Psoas muscle (tissue), 8 donors: ENCODE measurements around the gene ADAMTS18. TPM values are rescaled to one million over a fixed set of nuclear protein-coding genes. Genes with fewer than 3 reads are reported as not detected.

Experiments
- ATAC-seq, 4 donors: fragments of 200-7000 bp; cut with Tn5 transposase; one replicate each; pipeline ENCODE4 v1.9.1; 2020; ENCODE audit warnings: moderate library complexity in 3 of 4, mild to moderate bottlenecking in 2 of 4
- DNase-seq, 2 donors: peaks; one replicate each; pipeline ENCODE4 v3.0.0-alpha.2; 2020
- H3K27ac ChIP-seq: fragments of 200-600 bp; one replicate; pipeline ENCODE4 v1.8.0; 2022
- H3K27me3 ChIP-seq, 3 donors: fragments of 200-600 bp in 1 of 3; one replicate each; pipeline versions ENCODE4 v1.6.1 to v1.8.0; 2013 to 2022; ENCODE audit warnings: low read length in 2 of 3, mild to moderate bottlenecking in 2 of 3, moderate library complexity in 1 of 3; ENCODE audit not compliant: insufficient read depth in 3 of 3
- H3K36me3 ChIP-seq, 2 donors: fragments of 200-600 bp in 1 of 2; one replicate each; pipeline versions ENCODE4 v1.6.1 to v1.8.0; 2013 to 2022; ENCODE audit warnings: low read depth in 1 of 2, mild to moderate bottlenecking in 1 of 2, moderate library complexity in 1 of 2; ENCODE audit not compliant: insufficient read depth in 1 of 2
- H3K4me1 ChIP-seq: fragments of 200-600 bp; one replicate; pipeline ENCODE4 v1.8.0; 2022
- H3K4me3 ChIP-seq: fragments of 200-600 bp; one replicate; pipeline ENCODE4 v1.8.0; 2022; ENCODE audit warnings: mild to moderate bottlenecking
- H3K9me3 ChIP-seq: fragments of 200-600 bp; one replicate; pipeline ENCODE4 v1.8.0; 2022
- WGBS, 3 donors: extraction: QIAGEN DNeasy Blood & Tissue Kit; methylation state at CpG; one replicate each; pipeline versions ENCODE4 v1.1.6 to v1.1.7; 2013; 5-methylcytosine and 5-hydroxymethylcytosine counted together
- intact Hi-C, 2 donors: fragments of 100-400 bp; cut with DNase I; formaldehyde crosslinking; loops; one replicate each; pipeline versions ENCODE4 v1.11.0 to v1.14.2; 2022
- polyA plus RNA-seq, 3 donors: library from polyadenylated mRNA; stranded (reverse); fragments of 200-250 nt; gene quantifications; one replicate each; pipeline ENCODE4 v1.2.3, GENCODE V29; 2013
- total RNA-seq, 4 donors: library from RNA; stranded (reverse); fragmentation: NEBNext Ultra II Directional in 2 of 4; extraction: Animal tissue kit (Norgen Biotek cat#: 25700) in 2 of 4; gene quantifications; one replicate each; pipeline versions ENCODE4 v1.2.1 to v1.2.4, GENCODE V29; 2021 to 2023
- TF ChIP-seq, protein P1 (sequence below): fragments of 200-600 bp; IDR thresholded peaks from one replicate; pipeline ENCODE4 v1.8.0; 2022; ENCODE audit warnings: antibody characterized with exemption
- donor health status: healthy with polysubstance abuse.
- donor health status: DM: no; HTN: no; CAD: no; lungs with moderate emphysema.
- donor health status: Bipolar disorder and iron deficiency.
- donor health status: healthy.
- donor health status: DM: yes; HTN: yes; CAD: no.
- donor health status: DM: no; HTN: no; CAD: no.
- donor health status: DM: no; HTN: no; CAD: no.
- donor health status: DM: yes; HTN: yes; CAD: no.

The ADAMTS18 gene
- total and polyA plus RNA-seq, 7 donors = 0.01 to 0.28 (median 0.03) TPM; not detected in 4

DNA sequence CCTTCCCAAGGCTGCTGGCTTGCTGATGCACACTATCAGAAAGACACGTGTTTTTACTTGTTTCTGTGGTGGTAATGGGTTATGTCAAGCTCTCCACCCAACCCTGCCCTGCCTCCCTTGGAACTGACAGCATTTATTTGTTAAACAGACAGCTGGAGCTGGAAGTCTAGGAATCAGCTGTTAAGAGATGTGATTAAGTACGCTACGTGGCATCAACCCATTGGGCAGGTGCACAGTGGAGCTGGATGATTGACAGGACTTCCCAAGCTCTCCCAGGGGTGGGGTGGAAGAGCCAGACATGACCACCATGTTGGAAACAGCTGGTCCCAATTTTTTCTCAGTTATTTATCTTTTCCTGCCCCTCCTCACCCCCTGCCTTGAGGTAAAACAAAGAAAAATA lies 49.4 kb downstream of the ADAMTS18 start:
- no peak overlapping the region for H3K4me3 ChIP-seq
- no peak overlapping the region for H3K27ac ChIP-seq
- intact Hi-C loops = no loop called here
- H3K36me3 ChIP-seq = no peaks in the 10 kb centered on the region
- H3K27me3 ChIP-seq = no peaks in the 10 kb centered on the region
- H3K4me1 ChIP-seq = no peaks in the 10 kb centered on the region
- WGBS, 3 donors = 33 to 50% (median 48%) methylated on average over 3 of the region's 3 CpGs
- H3K9me3 ChIP-seq = no peaks in the 10 kb centered on the region
- DNase-seq = no peak
- no peak for ATAC-seq
- TF ChIP-seq, protein P1, sequence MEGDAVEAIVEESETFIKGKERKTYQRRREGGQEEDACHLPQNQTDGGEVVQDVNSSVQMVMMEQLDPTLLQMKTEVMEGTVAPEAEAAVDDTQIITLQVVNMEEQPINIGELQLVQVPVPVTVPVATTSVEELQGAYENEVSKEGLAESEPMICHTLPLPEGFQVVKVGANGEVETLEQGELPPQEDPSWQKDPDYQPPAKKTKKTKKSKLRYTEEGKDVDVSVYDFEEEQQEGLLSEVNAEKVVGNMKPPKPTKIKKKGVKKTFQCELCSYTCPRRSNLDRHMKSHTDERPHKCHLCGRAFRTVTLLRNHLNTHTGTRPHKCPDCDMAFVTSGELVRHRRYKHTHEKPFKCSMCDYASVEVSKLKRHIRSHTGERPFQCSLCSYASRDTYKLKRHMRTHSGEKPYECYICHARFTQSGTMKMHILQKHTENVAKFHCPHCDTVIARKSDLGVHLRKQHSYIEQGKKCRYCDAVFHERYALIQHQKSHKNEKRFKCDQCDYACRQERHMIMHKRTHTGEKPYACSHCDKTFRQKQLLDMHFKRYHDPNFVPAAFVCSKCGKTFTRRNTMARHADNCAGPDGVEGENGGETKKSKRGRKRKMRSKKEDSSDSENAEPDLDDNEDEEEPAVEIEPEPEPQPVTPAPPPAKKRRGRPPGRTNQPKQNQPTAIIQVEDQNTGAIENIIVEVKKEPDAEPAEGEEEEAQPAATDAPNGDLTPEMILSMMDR = no peak

DNA sequence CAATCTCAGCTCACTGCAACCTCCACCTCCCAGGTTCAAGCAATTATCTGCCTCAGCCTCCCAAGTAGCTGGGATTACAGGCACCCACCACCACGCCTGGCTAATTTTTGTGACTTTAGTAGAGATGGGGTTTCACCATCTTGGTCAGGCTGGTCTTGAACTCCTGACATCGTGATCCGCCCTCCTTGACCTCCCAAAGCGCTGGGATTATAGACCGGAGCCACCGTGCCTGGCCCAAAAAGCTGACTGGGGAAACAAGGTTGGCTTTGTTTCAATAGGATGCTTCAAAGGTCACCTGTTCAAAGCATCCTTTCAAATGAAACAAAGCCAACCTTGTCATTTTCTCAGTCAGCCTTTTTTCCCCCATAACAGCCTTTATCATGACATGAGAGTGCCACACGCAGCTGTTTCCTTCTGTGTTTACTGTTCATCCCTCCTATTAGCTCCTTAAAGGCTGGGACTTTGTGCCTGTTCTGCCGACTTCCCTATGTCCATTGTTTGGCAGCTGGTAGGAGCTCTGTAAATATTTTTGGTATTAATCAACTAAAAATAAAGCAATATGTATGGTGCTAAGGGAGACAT lies 51.1 kb downstream of the ADAMTS18 start:
- Histone ChIP-seq H3K36me3 (no peaks in the 10 kb centered on the region), H3K27ac (no peak overlapping the region), H3K9me3 (no peaks in the 10 kb centered on the region), H3K27me3 (no peaks in the 10 kb centered on the region), H3K4me3 (no peak overlapping the region), H3K4me1 (no peaks in the 10 kb centered on the region)
- TF ChIP-seq, protein P1 = no peak
- no peak for DNase-seq
- intact Hi-C loops = no loop called here
- WGBS, 3 donors = 74 to 78% (median 76%) methylated on average over 8 of the region's 8 CpGs
- no peak for ATAC-seq

DNA sequence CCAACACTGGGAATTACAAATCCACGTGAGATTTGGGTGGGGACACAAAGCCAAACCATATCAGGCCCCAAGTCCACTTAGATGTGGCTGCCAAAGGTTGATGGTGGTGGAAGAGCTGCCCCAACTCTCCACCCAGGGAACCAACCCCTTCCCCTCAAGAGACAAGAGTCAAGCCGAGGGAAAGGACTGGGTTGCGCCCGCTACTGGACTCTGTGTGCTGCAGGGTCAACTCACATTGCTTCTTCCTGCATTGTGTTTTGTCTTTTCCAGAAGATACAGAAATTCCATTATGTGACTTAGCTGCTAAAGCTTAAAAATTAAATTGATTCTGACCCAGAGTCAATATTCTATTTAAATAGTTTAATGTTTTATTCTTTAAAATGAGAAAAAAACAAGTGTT lies 58.5 kb downstream of the ADAMTS18 start:
- no peak overlapping the region for H3K4me3 ChIP-seq
- no peak for ATAC-seq
- no peaks in the 10 kb centered on the region for H3K4me1 ChIP-seq
- DNase-seq = no peak
- intact Hi-C loops = no loop called here
- H3K27ac ChIP-seq = no peak overlapping the region
- no peaks in the 10 kb centered on the region for H3K9me3 ChIP-seq
- H3K36me3 ChIP-seq = no peaks in the 10 kb centered on the region
- H3K27me3 ChIP-seq = no peaks in the 10 kb centered on the region
- WGBS, 3 donors = 47 to 79% (median 69%) methylated on average over 4 of the region's 4 CpGs
- TF ChIP-seq, protein P1 = no peak

DNA sequence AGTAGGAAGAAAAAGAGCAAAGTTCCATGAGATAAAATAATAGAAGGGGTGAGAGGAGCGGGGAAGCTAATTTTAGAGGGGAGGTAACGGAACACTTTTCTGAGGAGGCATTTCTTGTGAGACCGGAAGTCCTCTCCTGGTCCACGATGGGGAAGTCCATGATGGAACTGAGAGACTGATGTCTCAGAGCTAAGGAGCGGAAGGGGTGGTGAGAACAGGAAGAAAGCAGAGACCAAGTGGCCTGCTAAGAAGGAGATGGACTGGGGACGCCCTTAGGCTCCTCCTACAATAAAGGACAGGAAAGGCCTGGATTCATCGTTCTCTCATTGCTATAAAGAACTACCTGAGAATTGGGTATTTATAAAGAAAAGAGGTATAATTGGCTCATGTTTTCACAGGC lies 59.4 kb downstream of the ADAMTS18 start:
- Histone ChIP-seq H3K36me3 (no peaks in the 10 kb centered on the region), H3K27ac (no peak overlapping the region), H3K9me3 (no peaks in the 10 kb centered on the region), H3K27me3 (no peaks in the 10 kb centered on the region), H3K4me3 (no peak overlapping the region), H3K4me1 (no peaks in the 10 kb centered on the region)
- no peak for ATAC-seq
- TF ChIP-seq, protein P1 = no peak
- 92 to 94% (median 93%) methylated on average over 7 of the region's 7 CpGs for WGBS, 3 donors
- DNase-seq = no peak
- intact Hi-C loops = no loop called here

DNA sequence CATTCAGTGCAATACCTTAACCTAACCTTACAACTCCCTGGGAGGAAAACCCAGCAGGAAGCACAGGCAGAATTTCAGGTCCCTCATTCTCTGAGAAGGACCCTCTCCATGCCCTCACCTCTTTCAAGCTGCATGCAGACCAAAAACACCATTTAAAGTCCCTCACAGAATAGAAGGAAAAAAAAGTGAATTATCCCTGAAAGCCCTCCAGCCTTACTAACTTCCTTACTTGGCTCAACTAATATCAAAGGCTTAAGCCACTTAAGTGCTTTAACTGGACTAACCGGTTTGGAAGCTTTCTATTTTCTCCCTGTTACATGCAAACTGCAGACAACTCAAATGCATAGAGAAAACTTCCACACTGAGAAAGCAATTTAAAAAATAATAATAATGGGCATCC lies 60.5 kb downstream of the ADAMTS18 start:
- TF ChIP-seq, protein P1 = no peak
- ATAC-seq = no peak
- intact Hi-C loops = no loop called here
- H3K9me3 ChIP-seq = no peaks in the 10 kb centered on the region
- no peaks in the 10 kb centered on the region for H3K36me3 ChIP-seq
- 11 to 22% (median 18%) methylated on average over 1 of the region's 1 CpG for WGBS, 3 donors
- H3K4me1 ChIP-seq = no peaks in the 10 kb centered on the region
- DNase-seq = no peak
- H3K27me3 ChIP-seq = no peaks in the 10 kb centered on the region
- no peak overlapping the region for H3K4me3 ChIP-seq
- H3K27ac ChIP-seq = no peak overlapping the region
